Fibroblast of peridontal ligament (primary cell): ENCODE measurements around the gene CGB3.

Experiments
- DNase-seq: peaks from one replicate; pipeline ENCODE4 v3.0.0-alpha.2; 2010; ENCODE audit errors: extremely low read depth

Gene CGB3

DNA sequence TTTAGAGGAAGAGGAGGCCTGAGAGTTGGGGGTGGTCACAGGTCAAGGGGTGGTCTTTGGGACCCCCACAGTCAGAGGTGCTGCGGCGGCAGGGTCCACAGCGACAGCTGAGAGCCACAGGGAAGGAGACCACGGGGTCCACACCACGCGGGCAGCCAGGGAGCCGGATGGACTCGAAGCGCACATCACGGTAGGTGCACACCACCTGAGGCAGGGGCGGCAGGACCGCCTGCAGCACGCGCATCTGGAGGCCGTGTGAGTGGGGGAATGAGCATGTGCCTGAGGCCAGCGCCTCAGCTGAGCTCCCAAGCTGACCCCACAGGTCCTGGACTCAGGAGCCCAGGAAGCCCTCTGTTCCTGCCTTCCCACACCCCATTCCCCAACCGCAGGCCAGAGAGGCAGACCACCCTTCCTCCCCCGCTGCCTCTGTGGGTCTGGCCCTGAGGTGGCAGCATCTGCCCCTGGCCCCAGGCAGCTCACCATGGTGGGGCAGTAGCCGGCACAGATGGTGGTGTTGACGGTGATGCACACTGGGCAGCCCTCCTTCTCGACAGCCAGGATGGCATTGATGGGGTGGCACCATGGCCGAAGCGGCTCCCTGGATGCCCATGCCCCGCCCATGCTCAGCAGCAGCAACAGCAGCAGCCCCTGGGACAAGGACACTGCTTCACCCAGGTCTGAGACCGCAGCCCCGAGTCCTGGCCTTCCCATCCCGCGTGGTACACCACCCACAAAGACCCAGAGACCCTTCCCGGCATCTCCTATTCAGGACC is 7.9 kb downstream of the CGB3 start:
- no peak for DNase-seq

DNA sequence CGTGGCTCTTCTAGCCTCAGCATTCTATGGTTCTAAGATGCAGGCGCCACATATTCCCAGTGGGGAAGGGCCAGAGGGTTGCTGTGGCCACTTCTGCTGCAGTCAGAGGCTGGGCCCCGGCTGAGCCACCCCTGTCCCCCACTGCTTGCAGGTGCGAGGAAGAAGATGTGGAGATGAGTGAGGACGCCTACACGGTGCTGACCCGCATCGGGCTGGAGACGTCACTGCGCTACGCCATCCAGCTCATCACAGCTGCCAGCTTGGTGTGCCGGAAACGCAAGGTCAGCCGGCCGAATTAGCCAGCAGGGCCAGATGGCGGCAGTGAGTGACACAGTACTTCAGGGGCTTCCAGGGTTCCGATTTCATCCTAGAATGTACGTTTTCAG is 9.3 kb downstream of the CGB3 start:
- no peak for DNase-seq

DNA sequence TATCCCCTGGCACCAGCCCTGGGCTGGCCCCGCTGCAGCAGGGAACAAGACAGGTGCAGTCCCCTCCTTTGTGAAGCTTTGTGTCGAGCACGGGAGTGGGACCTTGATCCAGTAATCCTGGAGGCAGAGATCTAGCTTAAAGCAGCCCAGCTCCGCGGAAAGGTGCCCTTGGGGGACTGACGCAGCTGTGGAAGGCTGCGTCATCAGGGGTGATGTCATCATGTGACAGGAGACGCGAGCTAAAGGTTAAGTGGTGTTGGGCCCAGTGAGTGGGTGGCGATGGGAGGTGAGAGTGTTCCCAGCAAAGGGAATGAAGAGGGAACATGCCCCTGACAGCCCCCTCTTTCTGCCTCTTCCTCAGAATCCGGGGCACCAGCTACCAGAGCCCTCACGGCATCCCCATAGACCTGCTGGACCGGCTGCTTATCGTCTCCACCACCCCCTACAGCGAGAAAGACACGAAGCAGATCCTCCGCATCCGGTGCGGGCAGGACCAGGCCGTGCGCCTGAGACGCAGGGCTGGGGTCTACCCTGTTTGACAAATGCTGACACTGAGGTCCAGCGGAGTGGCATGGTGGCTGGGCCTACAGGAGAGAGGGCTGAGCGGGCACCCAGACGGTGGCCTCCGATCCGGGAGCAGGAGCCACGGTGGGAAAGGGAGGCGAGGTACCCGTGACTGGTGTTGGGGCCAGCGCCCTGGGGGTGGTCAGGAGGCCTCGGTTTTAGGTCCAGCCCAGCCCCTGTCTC is 9.8 kb downstream of the CGB3 start:
- DNase-seq, result no peak

DNA sequence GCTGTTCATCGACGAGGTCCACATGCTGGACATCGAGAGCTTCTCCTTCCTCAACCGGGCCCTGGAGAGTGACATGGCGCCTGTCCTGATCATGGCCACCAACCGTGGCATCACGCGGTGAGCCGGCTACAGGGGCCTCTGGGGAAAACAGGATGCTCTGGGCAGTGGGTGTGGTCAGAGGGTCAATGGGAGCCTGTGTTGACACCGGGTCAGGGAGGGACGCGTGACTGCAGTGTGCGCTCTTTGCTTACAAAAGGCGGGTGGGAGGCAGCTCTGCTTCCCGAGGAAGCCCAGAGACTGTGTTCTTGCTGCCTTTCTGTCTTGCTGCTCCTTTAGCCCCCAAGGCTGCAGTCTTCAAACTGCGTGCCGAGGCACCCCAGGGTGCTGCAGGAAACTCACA is 12.9 kb downstream of the CGB3 start:
- no peak for DNase-seq

DNA sequence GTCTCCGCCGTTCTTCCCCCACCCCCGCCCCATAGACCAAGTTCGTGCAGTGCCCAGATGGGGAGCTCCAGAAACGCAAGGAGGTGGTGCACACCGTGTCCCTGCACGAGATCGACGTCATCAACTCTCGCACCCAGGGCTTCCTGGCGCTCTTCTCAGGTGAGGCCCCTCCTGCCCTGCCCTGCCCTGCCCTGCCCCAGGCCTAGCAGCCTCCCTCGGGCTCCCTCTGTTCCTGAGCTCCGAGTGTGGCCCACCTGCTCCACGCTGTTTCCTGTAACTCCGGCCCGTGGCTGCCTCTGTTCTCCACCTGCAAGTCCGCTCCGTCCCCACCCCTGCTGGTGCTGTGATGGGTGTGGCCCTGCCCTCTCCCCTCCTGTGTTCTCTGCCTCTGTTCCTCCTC is 13.7 kb downstream of the CGB3 start:
- DNase-seq, result no peak

DNA sequence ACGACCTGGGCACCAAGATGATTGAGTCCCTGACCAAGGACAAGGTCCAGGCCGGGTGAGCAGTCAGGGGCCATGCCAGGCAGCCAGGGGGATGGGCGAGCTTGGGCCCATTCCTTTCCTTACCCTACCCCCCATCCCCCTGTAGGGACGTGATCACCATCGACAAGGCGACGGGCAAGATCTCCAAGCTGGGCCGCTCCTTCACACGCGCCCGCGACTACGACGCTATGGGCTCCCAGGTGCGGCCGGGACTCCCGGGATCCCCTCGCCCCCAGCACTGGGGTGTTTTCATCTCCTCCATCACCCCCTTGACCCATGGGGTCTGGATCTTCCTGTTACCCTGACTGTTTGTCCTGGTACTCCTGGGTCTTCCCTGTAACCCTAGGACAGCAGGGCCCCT is 14.3 kb downstream of the CGB3 start:
- no peak for DNase-seq

DNA sequence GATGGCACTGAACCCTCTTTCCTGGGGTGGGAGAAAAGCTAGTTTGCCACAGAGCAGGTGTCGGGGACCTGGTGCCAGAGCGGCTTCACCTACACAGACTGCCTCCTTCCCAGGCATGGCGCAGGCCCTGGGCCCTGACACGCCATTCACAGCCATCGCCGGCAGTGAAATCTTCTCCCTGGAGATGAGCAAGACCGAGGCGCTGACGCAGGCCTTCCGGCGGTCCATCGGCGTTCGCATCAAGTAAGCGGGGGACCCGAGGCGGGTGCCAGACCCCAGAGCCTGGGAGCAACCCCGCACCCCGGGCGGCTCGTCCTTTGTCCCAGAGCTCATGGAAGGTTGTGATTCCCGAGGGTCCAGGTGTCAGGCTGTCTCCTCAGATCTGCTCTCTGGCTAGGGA is 17.2 kb downstream of the CGB3 start:
- DNase-seq, result no peak

DNA sequence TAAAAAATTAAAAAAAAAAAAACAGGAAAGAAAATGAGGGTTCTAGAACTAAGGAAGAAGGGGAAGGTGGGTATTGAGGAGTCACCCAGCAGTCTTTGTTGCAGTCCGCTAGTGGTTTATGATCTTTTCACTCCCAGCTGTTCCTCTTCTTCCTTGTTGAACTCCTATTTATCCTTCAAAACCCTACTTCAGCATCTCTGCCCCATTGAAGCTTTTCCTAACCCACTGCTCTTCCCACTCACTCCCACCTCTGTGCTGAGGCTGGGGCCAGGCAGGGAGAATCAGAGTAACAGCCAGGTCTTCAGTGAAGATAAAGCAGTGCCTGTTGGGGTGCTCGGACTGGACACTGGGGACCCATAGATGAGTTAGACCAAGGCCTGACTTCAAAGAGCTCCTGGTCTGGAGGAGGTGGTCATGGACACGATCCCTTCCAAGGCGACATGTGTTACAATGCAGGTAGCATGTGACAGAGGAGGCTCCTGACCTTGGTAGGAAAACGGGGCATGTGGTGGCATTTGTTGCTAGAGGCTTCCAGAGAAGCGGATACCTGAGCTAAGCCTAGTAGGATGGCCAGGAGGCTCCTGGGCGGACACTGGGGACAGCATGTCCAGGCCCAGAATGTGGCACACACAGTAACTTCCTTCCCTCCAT is 19.0 kb downstream of the CGB3 start:
- DNase-seq, result no peak

DNA sequence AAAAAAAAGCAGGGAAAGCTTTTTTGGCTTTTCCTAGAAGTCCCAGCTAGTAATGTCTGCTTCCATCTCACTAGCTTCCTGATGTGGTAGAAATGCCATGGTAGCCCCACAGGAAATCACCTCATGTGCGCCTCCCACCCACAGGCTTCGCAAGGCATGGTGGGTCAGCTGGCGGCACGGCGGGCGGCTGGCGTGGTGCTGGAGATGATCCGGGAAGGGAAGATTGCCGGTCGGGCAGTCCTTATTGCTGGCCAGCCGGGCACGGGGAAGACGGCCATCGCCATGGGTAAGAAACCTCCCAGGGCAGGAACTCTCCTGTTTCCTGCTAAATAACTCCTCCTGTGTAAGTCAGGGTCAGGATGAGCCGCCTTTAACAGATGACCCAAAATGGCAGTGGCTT is 20.0 kb downstream of the CGB3 start:
- DNase-seq, result no peak

DNA sequence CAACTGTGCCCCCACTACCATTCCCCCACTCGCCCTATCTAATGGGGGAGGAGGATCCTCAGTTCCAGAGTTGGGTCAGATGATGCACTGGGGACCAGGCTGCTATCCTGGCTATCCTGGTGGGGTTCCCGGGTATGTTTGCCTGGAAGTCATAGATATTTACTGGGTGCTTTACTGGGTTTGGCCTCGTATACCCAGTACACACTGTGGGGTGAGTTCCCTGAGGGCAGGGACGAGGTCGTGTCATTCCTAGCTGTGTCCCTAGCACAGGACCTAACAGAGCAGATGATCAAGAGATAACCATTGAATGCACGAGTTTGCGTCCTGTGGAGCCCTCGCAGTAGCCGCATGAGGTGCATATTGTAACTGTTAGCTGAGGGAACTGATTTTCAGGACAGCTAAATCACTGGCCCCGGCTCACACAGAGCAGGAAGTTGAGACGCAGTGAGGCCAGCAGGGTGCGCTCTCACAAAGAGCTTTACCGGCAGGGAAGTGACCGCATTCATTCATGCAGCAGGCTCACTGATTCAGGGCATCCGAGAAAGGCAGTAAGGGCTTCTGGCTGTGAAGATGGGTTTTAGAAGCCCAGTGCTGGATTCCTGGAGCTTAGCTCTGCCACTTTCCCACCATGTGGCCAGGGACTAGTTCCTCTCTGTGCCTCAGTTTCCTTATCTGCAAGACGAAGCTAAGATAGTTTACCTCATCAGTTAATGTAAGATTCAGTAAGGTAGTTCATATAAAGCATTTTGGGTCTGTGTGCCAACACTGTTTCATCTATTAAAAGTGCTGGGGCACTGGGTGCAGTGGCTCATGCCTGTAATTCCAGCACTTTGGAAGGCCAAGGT is 24.4 kb downstream of the CGB3 start:
- DNase-seq, result peak; percentile 64

DNA sequence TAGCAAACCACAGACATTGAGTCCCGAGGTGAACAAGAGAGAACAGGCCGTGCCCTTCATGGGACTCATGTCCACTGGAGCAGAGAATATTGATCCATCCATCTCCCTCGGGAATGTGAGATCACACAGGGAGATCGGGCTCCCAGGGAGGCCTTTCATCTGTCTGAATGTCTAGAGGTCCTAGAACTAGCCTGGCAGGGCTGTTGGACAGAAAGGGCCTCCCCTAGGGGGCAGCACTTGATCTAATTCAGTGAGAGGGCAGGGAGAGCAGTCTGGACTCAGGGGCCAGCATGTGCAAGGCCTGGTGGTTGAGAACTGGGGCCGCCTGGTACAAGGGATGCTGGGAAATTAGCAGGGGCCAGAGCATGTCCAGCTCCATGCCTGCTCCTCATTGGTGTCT is 26.2 kb downstream of the CGB3 start:
- peak; percentile 35 for DNase-seq

DNA sequence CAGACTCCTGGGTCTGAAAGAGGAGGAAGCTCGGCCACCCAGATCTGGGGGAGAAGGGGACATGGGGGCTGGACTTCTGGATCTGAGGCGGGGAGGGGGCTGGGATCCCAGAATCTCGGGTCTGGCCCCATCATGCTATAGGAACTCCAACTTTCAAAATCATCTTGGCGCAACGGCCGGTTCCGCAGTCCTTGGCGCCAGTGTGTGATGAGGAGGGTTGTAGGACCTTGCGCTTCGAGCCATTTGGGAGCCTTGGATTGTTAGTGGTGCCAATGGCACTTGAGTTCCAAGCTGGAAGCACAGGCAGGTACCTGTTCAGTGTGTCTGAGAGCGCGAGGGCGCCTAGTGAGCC is 30.1 kb downstream of the CGB3 start:
- DNase-seq, result no peak

DNA sequence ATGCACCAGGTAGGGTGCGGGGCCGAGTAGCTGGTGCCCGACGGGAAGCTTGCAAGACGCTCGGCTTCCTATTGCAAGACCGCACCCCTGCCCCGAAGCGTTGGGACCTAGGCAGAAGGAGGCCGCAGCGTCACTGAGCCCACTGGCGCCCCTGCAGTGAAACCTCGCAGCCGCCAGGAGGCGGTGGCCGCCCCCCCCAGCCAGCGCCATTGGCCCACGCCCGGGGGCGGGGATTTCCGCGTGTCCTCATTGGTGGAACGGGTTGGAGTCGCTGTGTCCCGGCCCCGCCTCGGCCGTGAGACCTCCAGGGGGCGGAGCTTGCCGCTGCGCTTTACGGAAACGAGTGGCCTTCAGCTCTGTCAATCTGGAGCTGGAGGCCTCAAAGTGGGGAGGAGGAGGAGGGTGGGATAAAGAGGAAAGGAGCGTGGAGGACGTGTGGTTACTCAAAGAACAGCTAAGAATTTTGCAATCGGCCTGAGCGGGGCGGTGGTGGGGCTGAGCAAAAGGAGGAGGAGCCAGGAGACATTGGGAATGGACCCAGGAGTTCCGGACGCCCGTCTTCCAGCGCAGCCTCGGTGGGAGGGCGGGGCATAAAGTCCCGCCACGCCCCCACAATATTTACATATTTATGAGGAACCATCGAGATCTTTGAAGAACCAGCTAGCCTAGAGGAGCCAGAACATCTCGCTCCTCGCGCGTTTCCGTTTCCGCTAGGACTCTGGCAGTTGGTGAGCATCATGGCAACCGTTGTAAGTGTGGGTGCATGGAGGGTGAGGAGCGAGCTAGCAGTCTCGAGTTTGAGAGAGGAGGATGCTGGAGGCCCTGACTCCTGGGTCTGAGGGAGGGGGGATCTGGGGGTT is 30.7 kb downstream of the CGB3 start, which contains the start of the genes GYS1 and RUVBL2:
Gene GYS1 (minus strand): TSS at position 135 of the 860 bp plus-strand sequence. CDS start 197 bp downstream, outside the sequence.
Gene RUVBL2 (plus strand): TSS at position 713 of the 860 bp plus-strand sequence. CDS start 25 bp downstream, at position 738.
- DNase-seq, result peak; percentile 99

DNA sequence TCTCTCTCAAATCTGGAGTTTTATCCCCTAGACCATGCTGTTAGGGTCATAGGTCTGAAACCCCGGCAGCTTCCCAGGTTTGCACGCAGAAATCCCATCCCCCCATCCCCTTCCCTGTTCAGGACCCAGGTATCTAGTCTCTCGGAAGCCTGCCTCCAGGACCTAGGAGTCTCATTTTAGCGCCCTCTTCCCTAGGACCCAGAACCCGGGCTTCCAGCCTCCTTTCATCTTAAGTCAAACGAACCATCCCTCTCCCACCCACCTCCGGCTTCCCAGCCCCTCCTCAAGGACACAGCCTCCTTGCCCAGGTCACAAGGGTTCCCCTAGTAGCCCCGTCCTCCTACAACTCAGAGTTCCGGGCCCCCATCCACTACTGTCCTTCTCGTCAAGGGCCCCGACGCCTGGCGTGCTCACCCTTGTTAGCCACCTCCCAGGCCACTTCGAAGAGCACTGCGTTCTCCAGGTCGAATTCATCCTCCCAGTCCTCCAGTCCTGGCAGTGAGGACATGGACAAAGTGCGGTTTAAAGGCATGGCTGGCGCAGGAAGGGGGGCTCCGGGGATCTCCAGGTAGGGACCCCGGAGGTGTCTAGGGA is 31.5 kb downstream of the CGB3 start:
- no peak for DNase-seq

DNA sequence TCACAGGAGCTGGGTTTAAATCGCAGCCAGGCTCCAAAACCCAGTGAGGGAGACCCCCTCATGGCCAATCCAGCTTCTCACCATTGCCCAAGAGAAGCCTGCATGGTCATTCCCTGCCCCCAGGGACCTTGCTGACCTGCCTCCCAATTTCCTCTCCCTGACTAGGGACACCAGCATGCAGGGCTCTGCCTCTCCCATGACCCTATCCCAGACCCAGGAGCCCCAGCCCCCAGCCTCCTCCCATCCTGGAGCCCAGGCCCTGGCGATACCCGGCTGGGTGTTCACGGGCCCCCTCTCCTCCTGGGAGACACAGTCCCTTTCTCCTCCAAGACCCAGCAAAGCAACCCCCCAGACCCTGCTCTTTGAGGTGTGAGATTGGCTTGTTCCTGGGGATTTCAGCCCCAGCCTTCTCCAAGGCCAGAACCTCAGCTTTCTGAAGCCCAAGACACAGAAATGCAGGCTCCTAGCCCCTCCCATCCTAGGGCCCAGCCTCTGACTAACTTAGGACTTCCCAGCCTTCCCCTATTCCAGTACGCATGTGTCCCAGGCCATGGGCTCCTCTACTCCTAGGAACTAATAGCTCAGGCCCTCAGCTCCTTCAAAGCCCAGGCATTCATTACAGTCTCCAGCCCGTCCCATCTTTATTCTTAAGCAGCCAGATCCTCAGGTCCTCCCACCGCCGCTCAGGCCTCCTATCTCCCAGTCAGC is 32.1 kb downstream of the CGB3 start:
- DNase-seq, result peak; percentile 82

DNA sequence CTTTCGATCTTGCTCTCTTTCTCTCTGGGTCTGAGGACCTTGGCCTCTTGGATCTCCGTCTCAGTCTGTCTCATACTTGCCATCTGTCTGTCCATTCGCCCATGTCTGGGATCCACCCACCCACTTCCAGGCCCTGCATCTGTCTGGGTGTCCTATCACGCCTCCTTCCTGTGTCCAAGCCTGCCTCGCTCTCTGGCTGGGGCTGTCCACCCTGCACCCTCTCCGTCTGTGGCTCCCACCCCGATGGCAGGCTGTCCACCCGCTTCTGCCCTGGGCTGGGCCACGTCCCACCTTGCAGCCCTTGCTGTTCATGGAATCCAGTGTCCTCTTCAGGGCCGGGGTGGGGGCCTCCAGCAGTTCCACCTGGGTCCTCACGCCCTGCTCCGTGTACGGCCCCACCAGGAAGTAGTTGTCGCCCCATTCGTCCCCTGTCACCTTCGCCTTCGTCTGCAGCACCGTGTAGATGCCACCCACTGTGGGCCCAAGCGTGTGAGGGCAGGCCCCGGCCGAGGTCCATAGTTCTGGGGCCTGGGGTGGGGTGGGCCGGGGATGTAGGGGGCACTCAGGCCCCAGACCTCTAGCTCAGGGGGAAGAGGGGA is 33.0 kb downstream of the CGB3 start:
- DNase-seq, result no peak

DNA sequence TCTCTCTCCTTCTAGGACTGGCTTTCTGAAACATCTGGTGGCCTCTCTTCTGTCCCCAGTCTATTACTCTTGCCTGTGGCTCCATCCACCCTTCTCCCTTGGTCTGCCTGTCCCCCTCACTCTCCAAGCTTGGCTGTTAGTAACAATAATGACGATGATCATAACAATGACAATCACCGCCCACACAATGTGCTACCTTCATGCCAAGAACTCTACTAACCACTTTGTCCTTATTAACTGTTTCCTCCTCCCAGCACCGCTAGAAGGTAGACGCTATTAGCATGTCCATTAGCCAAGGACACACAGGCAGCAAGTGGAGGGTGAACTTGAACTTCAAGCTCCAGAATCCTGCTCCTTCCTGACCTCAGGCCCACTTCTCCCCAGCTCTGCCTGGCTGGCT is 33.7 kb downstream of the CGB3 start:
- no peak for DNase-seq

DNA sequence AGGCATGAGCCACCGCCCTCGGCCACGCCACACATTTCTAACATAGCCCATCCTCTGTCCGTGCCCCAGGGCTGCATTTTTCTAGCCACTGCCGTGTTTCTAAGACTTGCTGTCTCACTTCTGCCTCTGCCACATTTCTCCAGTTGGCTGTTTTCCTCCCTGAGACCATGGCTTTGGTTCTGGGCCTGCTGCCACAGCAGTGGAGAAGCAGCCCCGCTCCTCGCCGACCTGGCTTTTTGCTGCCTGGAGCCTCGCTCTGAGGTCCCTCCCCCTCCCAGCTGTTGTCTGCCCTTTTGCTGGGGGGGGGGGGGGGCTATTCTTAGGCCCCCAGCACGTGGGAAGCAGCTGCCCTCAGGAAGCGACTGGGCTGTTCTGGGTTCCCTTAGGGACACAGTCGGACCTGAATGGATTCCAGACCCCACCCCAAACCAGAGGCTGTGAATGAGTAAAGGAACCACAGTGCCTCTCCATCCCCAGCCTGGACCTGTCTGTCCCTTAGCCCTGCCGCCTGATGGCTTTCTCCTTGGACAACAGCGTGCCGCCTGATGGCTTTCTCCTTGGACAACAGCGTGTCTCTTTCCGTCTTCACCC is 34.3 kb downstream of the CGB3 start:
- DNase-seq, result no peak

DNA sequence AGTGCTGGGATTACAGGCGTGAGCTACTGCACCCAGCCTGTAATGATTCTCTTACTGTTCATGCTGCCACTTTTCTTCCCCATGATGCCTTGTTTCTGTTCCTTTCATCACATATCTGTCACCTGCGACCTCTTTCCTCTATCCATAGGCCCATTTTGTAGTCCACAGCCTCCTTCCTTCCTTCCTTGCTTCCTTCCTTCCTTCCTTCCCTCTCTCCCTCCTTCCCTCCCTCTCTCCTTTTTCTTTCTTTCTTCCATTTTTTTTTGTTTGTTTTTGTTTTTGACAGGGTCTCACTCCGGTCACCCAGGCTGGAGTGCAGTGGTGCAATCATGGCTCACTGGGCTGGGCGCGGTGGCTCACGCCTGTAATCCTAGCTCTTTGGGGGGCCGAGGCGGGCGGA is 35.3 kb downstream of the CGB3 start:
- DNase-seq, result no peak
